Measurements from ENCODE around the gene LSM8.
A peak's percentile ranks its signal among the peaks of the same experiment; 100 is the strongest.
"Not testable (repeated sequence)": the region's sequence is repeated elsewhere in the genome, so short reads cannot be mapped to it uniquely, and the experiment has no call there.

The LSM8 gene

GRCh38 chr7:118183786-118184564 lies at the start of gene LSM8:
LSM8 (plus strand) TSS chr7:118184164; CDS start chr7:118184224, 60 bp downstream.
- DNase-seq, result peak; percentile 98

- DNase-seq, result not testable (repeated sequence)
Measured at GRCh38 chr7:118134420-118134819, 49.5 kb upstream of the LSM8 start.

GRCh38 chr7:118140468-118140867 lies 43.5 kb upstream of the LSM8 start:
- DNase-seq, result no peak

- DNase-seq, result no peak
Measured at GRCh38 chr7:118142012-118142411, 42.0 kb upstream of the LSM8 start.

GRCh38 chr7:118148930-118149329 lies 35.0 kb upstream of the LSM8 start:
- no peak for DNase-seq

- DNase-seq, result no peak
Measured at GRCh38 chr7:118149394-118149793, 34.6 kb upstream of the LSM8 start.

GRCh38 chr7:118151671-118152070 lies 32.3 kb upstream of the LSM8 start:
- DNase-seq, result no peak

- no peak for DNase-seq
Measured at GRCh38 chr7:118152149-118152548, 31.8 kb upstream of the LSM8 start.

- DNase-seq, result no peak
Measured at GRCh38 chr7:118152654-118153053, 31.3 kb upstream of the LSM8 start.

- DNase-seq, result peak; percentile 54
Measured at GRCh38 chr7:118153551-118154177, 30.3 kb upstream of the LSM8 start.

GRCh38 chr7:118158766-118159165 lies 25.2 kb upstream of the LSM8 start:
- DNase-seq, result no peak

GRCh38 chr7:118169146-118169545 lies 14.8 kb upstream of the LSM8 start:
- no peak for DNase-seq

GRCh38 chr7:118175740-118176139 lies 8.2 kb upstream of the LSM8 start:
- no peak for DNase-seq

- no peak for DNase-seq
Measured at GRCh38 chr7:118179191-118179590, 4.8 kb upstream of the LSM8 start.

GRCh38 chr7:118182593-118183427 lies 1.2 kb upstream of the LSM8 start:
- no peak for DNase-seq

GRCh38 chr7:118183428-118183785 lies 557 bp upstream of the LSM8 start:
- DNase-seq, result no peak

GRCh38 chr7:118184565-118184940 lies 589 bp downstream of the LSM8 start:
- no peak for DNase-seq

- DNase-seq, result no peak
Measured at GRCh38 chr7:118185163-118185860, 1.3 kb downstream of the LSM8 start.

- DNase-seq, result no peak
Measured at GRCh38 chr7:118186501-118186900, 2.5 kb downstream of the LSM8 start.

GRCh38 chr7:118194571-118194970 lies 10.6 kb downstream of the LSM8 start:
- no peak for DNase-seq

GRCh38 chr7:118195837-118196474 lies 12.0 kb downstream of the LSM8 start:
- DNase-seq, result peak; percentile 67

GRCh38 chr7:118202061-118202460 lies 18.1 kb downstream of the LSM8 start:
- no peak for DNase-seq

Data from CD4-positive, alpha-beta T cell treated with Interleukin-10 for 1 hour (primary cell).